GM18873 (cell line): ENCODE data around the gene COPE.

ENCODE experiments used
- ATAC-seq: cut with Tn5 transposase; IDR thresholded peaks from one replicate; pipeline ENCODE4 v1.9.1; 2021; ENCODE audit warnings: mild to moderate bottlenecking, moderate library complexity, moderate number of reproducible peaks; ENCODE audit not compliant: unreplicated experiment, low FRiP score

COPE gene

GRCh38 chr19:18869781-18870530, 49.2 kb downstream of the COPE start:
- no peak for ATAC-seq

- no peak for ATAC-seq
These were observed 50.1 kb downstream of the COPE start for GRCh38 chr19:18869023-18869618.

GRCh38 chr19:18868380-18869022, 50.7 kb downstream of the COPE start:
- ATAC-seq, result no peak

GRCh38 chr19:18867751-18868150, 51.4 kb downstream of the COPE start:
- no peak for ATAC-seq

- no peak for ATAC-seq
These were observed 52.0 kb downstream of the COPE start for GRCh38 chr19:18867199-18867598.

- no peak for ATAC-seq
These were observed 52.4 kb downstream of the COPE start for GRCh38 chr19:18866800-18867123.

GRCh38 chr19:18865973-18866799, 53.0 kb downstream of the COPE start:
- ATAC-seq, result no peak

- no peak for ATAC-seq
These were observed 53.8 kb downstream of the COPE start for GRCh38 chr19:18865106-18865972.

GRCh38 chr19:18863843-18864362, 55.3 kb downstream of the COPE start:
- ATAC-seq, result no peak

GRCh38 chr19:18862976-18863842, 56.0 kb downstream of the COPE start:
- ATAC-seq, result no peak

GRCh38 chr19:18861917-18862316, 57.3 kb downstream of the COPE start:
- ATAC-seq, result no peak

- no peak for ATAC-seq
These were observed 58.0 kb downstream of the COPE start for GRCh38 chr19:18861235-18861634.

GRCh38 chr19:18860725-18861124, 58.5 kb downstream of the COPE start:
- ATAC-seq, result no peak

GRCh38 chr19:18860302-18860700, 58.9 kb downstream of the COPE start:
- ATAC-seq, result no peak

GRCh38 chr19:18859676-18860301, 59.4 kb downstream of the COPE start:
- ATAC-seq, result no peak

- no peak for ATAC-seq
These were observed 60.1 kb downstream of the COPE start for GRCh38 chr19:18858906-18859646.

GRCh38 chr19:18857223-18857622, 62.0 kb downstream of the COPE start:
- no peak for ATAC-seq
